RPMI7951 (cell line): ENCODE results near the gene KIF1A. TPM values are rescaled to one million over a fixed set of nuclear protein-coding genes. Genes with fewer than 3 reads are reported as not detected.
"Not testable (repeated sequence)": the region's sequence is repeated elsewhere in the genome, so short reads cannot be mapped to it uniquely, and the experiment has no call there.

Source experiments
- DNase-seq: peaks from one replicate; pipeline ENCODE4 v3.0.0-alpha.2; 2012; ENCODE audit warnings: low read depth
- total RNA-seq: library from RNA; depleted of rRNA; stranded (reverse); fragments of >200 nt; shearing (Covaris generic); gene quantifications from 2 replicates; pipeline ENCODE4 v1.2.3, GENCODE V29; 2014

Gene KIF1A
- total RNA-seq, 1 experiment from 2014 or later: 0.36 TPM

- no peak for DNase-seq
Measured at GRCh38 chr2:240703417-240704341, 116.3 kb downstream of the KIF1A start.

- DNase-seq: no peak
Measured at GRCh38 chr2:240702640-240703011, 117.4 kb downstream of the KIF1A start.

- DNase-seq: no peak
Measured at GRCh38 chr2:240701736-240702639, 118.0 kb downstream of the KIF1A start.

- no peak for DNase-seq
Measured at GRCh38 chr2:240701091-240701735, 118.8 kb downstream of the KIF1A start.

- not testable (repeated sequence) for DNase-seq
Measured at GRCh38 chr2:240700616-240701015, 119.4 kb downstream of the KIF1A start.

GRCh38 chr2:240699835-240700234, 120.2 kb downstream of the KIF1A start:
- not testable (repeated sequence) for DNase-seq

- DNase-seq: not testable (repeated sequence)
Measured at GRCh38 chr2:240698852-240699561, 121.0 kb downstream of the KIF1A start.

- not testable (repeated sequence) for DNase-seq
Measured at GRCh38 chr2:240696469-240696868, 123.5 kb downstream of the KIF1A start.

GRCh38 chr2:240695593-240695992, 124.4 kb downstream of the KIF1A start:
- DNase-seq: not testable (repeated sequence)

- DNase-seq: not testable (repeated sequence)
Measured at GRCh38 chr2:240694304-240694703, 125.7 kb downstream of the KIF1A start.

GRCh38 chr2:240692583-240693561, 127.1 kb downstream of the KIF1A start:
- DNase-seq: not testable (repeated sequence)

- not testable (repeated sequence) for DNase-seq
Measured at GRCh38 chr2:240691631-240692420, 128.2 kb downstream of the KIF1A start, which contains the start of gene AQP12A. TSS of gene AQP12A (plus strand) at chr2:240691866. CDS start at chr2:240691914, 48 bp downstream.

GRCh38 chr2:240691075-240691427, 129.0 kb downstream of the KIF1A start:
- DNase-seq: not testable (repeated sequence)

- DNase-seq: not testable (repeated sequence)
Measured at GRCh38 chr2:240690421-240691074, 129.5 kb downstream of the KIF1A start.

- DNase-seq: no peak
Measured at GRCh38 chr2:240689975-240690374, 130.0 kb downstream of the KIF1A start.

- DNase-seq: no peak
Measured at GRCh38 chr2:240688553-240688919, 131.5 kb downstream of the KIF1A start.

- no peak for DNase-seq
Measured at GRCh38 chr2:240687741-240688552, 132.1 kb downstream of the KIF1A start.
